HepG2 (cell line): ENCODE measurements around the gene SNX9. TPM values are rescaled to one million over a fixed set of nuclear protein-coding genes. Genes with fewer than 3 reads are reported as not detected.

Source experiments
- ATAC-seq: fragments of 200-7000 bp; cut with Tn5 transposase; 3 replicates; pipeline ENCODE4 v1.9.1; 2020; ENCODE audit warnings: mild to moderate bottlenecking, moderate library complexity
- BruUV-seq: library from RNA; stranded (reverse); fragments of 400-500 nt; replicated peaks from 2 replicates; lab custom pipeline; 2021; lab: Mats Ljungman, UMichigan
- CTCF ChIA-PET: fragments of 300-600 bp; formaldehyde crosslinking; extraction: SDS; loops from one replicate; lab custom pipeline; 2021; ENCODE audit warnings: low total read pairs, inconsistent platforms, low intra/inter-chr PET ratio; lab: Yijun Ruan, JAX
- POLR2A ChIA-PET: fragments of 350-600 bp; sonication (Branson Sonifier 250); formaldehyde crosslinking; loops from one replicate; lab custom pipeline; 2020; ENCODE audit warnings: antibody characterized with exemption, inconsistent platforms; lab: Yijun Ruan, JAX
- DNase-seq: peaks from one replicate; pipeline ENCODE4 v3.0.0-alpha.2; 2015; ENCODE audit warnings: low spot score
- FAIRE-seq: peaks from 3 replicates; lab custom pipeline; 2011; peaks lifted over from hg19 to GRCh38; lab: Jason Lieb, UNC
- H2AFZ ChIP-seq: one replicate; pipeline ENCODE4 v1.6.1; 2011; ENCODE audit warnings: low read length, inconsistent platforms
- H3K27ac ChIP-seq: fragments of 300-600 bp; 3 replicates; pipeline ENCODE4 v1.8.0; 2011; ENCODE audit warnings: mixed run types, mild to moderate bottlenecking, mixed read lengths, low read length, inconsistent platforms; ENCODE audit not compliant: insufficient read depth; ENCODE audit errors: extremely low read length
- H3K27me3 ChIP-seq, 2 experiments: fragments of 200-600 bp in 1 of 2; 2 replicates in 1 of 2; 3 replicates in 1 of 2; pipeline versions ENCODE4 v1.6.0 to v1.8.0; 2011; ENCODE audit warnings: low read length in 2 of 2, mild to moderate bottlenecking in 2 of 2, moderate library complexity in 2 of 2, inconsistent platforms in 1 of 2; ENCODE audit not compliant: insufficient read depth in 2 of 2, control insufficient read depth in 1 of 2
- H3K36me3 ChIP-seq, 2 experiments: fragments of 200-600 bp in 1 of 2; replicated peaks in 1 of 2; 2 replicates in 1 of 2; 3 replicates in 1 of 2; pipeline versions ENCODE4 v1.5.1 to v1.8.0; 2011; ENCODE audit warnings: low read length in 2 of 2, inconsistent platforms in 1 of 2; ENCODE audit not compliant: insufficient read depth in 2 of 2, control insufficient read depth in 1 of 2
- H3K4me1 ChIP-seq: 2 replicates; pipeline ENCODE4 v1.5.1; 2012; ENCODE audit warnings: low read length, inconsistent platforms; ENCODE audit not compliant: insufficient read depth
- H3K4me2 ChIP-seq: 2 replicates; pipeline ENCODE4 v1.6.0; 2011; ENCODE audit warnings: low read depth, low read length, inconsistent platforms
- H3K4me3 ChIP-seq, 3 experiments: fragments of 200-600 bp in 1 of 3; sonication (generic), shearing (Covaris generic) in 1 of 3; replicated peaks in 1 of 3; 2 replicates each; pipeline ENCODE4 v1.5.1; 2011 to 2016; ENCODE audit warnings: low read length in 3 of 3, inconsistent platforms in 2 of 3, low read depth in 2 of 3, mild to moderate bottlenecking in 2 of 3, control low read depth in 1 of 3, mixed read lengths in 1 of 3; ENCODE audit not compliant: insufficient read depth in 1 of 3
- H3K79me2 ChIP-seq: one replicate; pipeline ENCODE4 v1.6.1; 2011; ENCODE audit warnings: low read length, inconsistent platforms; ENCODE audit not compliant: insufficient read depth
- H3K9ac ChIP-seq: 2 replicates; pipeline ENCODE4 v1.6.0; 2011; ENCODE audit warnings: mild to moderate bottlenecking, low read depth, low read length, inconsistent platforms; ENCODE audit not compliant: insufficient read depth
- H3K9me3 ChIP-seq: 2 replicates; pipeline ENCODE4 v1.5.1; 2012; ENCODE audit warnings: mild to moderate bottlenecking, low read length
- H4K20me1 ChIP-seq: 2 replicates; pipeline ENCODE4 v1.6.0; 2011; ENCODE audit warnings: inconsistent platforms, mild to moderate bottlenecking, low read length, moderate library complexity; ENCODE audit not compliant: insufficient read depth
- ADNP ChIP-seq: sonication (generic); formaldehyde crosslinking; IDR thresholded peaks from 2 replicates; pipeline ENCODE4 v1.4.0; 2020; ENCODE audit warnings: missing genetic modification reagents
- CBX5 ChIP-seq: sonication (generic); formaldehyde crosslinking; IDR thresholded peaks from 2 replicates; pipeline ENCODE4 v1.4.0; 2020; ENCODE audit warnings: missing genetic modification reagents, borderline replicate concordance
- IKZF4 ChIP-seq: sonication (generic); formaldehyde crosslinking; IDR thresholded peaks from 2 replicates; pipeline ENCODE4 v1.5.1; 2020; ENCODE audit warnings: borderline replicate concordance, mild to moderate bottlenecking, low read depth, missing genetic modification reagents; ENCODE audit errors: not compliant biosample characterization
- MIER3 ChIP-seq: IDR thresholded peaks from 2 replicates; pipeline ENCODE4 v1.6.1; 2016; ENCODE audit warnings: missing compliant biosample characterization, borderline replicate concordance
- NONO ChIP-seq, 2 experiments: fragments of 450-650 bp in 1 of 2; sonication (generic) in 1 of 2; formaldehyde crosslinking in 1 of 2; IDR thresholded peaks in 1 of 2; conservative IDR thresholded peaks in 1 of 2; 2 replicates each; pipeline versions ENCODE4 v1.6.1 to v1.8.0; 2017 to 2022; ENCODE audit warnings: mild to moderate bottlenecking in 1 of 2, missing genetic modification reagents in 1 of 2, moderate library complexity in 1 of 2
- NR2F6 ChIP-seq, 2 experiments: IDR thresholded peaks; 2 replicates each; pipeline ENCODE4 v1.6.1; 2016; ENCODE audit warnings: antibody characterized with exemption in 1 of 2, mild to moderate bottlenecking in 1 of 2
- SNAI1 ChIP-seq: sonication (generic); formaldehyde crosslinking; IDR thresholded peaks from 2 replicates; pipeline ENCODE4 v1.5.0; 2020; ENCODE audit warnings: mild to moderate bottlenecking, missing genetic modification reagents, borderline replicate concordance
- TMF1 ChIP-seq: sonication (generic); formaldehyde crosslinking; IDR thresholded peaks from 2 replicates; pipeline ENCODE4 v1.8.1; 2022; ENCODE audit warnings: low read depth, missing genetic modification reagents
- ZNF138 ChIP-seq: sonication (generic); formaldehyde crosslinking; IDR thresholded peaks from 2 replicates; pipeline ENCODE4 v1.5.0; 2020; ENCODE audit warnings: mild to moderate bottlenecking, low read depth, missing genetic modification reagents
- ZSCAN12 ChIP-seq: sonication (generic); formaldehyde crosslinking; IDR thresholded peaks from 2 replicates; pipeline ENCODE4 v1.9.0; 2021; ENCODE audit warnings: mild to moderate bottlenecking, missing genetic modification reagents
- WGBS: methylation state at CpG from one replicate; pipeline ENCODE4 v1.1.6; 2017; ENCODE audit warnings: low lambda C conversion rate; 5-methylcytosine and 5-hydroxymethylcytosine counted together
- in situ Hi-C: cut with HindIII; loops from 2 replicates; pipeline ENCODE4 v1.10.0; 2017; ENCODE audit warnings: low pct_unique_long_range_greater_than_20kb; ENCODE audit not compliant: extremely low pct_ligation_motif_present
- intact Hi-C: fragments of 100-400 bp; cut with micrococcal nuclease; formaldehyde crosslinking; loops from one replicate; pipeline ENCODE4 v1.10.0; 2022; ENCODE audit not compliant: unreplicated experiment
- polyA plus RNA-seq, 8 experiments: library from polyadenylated mRNA; depleted of rRNA in 3 of 8; stranded (reverse) in 7 of 8; unstranded in 1 of 8; fragments of >200 nt; fragmentation: Illumina TruSeq in 4 of 8; extraction: Trizol in 4 of 8; gene quantifications; 2 replicates each; pipeline versions ENCODE4 v1.2.1 to v1.2.3, GENCODE V29; 2011 to 2016; ENCODE audit warnings: low read depth in 4 of 8, missing spikeins in 1 of 8, mixed read lengths in 1 of 8; ENCODE audit not compliant: insufficient read depth in 1 of 8
- total RNA-seq, 5 experiments: library from RNA; depleted of rRNA; stranded (reverse); fragments of >200 nt; fragmentation: Illumina TruSeq; extraction: Trizol; gene quantifications; 2 replicates each; pipeline ENCODE4 v1.2.3, GENCODE V29; 2016; ENCODE audit warnings: low read depth in 1 of 5
- TF ChIP-seq, protein P1 (sequence below): IDR thresholded peaks from 2 replicates; pipeline ENCODE4 v1.6.1; 2018; ENCODE audit warnings: missing genetic modification reagents

Gene SNX9
- total and polyA plus RNA-seq, 2 of the 13 experiments (the other 11 are each of a cell fraction or from before 2014, with no cell fraction given) = 21.9 to 36.0 TPM

DNA sequence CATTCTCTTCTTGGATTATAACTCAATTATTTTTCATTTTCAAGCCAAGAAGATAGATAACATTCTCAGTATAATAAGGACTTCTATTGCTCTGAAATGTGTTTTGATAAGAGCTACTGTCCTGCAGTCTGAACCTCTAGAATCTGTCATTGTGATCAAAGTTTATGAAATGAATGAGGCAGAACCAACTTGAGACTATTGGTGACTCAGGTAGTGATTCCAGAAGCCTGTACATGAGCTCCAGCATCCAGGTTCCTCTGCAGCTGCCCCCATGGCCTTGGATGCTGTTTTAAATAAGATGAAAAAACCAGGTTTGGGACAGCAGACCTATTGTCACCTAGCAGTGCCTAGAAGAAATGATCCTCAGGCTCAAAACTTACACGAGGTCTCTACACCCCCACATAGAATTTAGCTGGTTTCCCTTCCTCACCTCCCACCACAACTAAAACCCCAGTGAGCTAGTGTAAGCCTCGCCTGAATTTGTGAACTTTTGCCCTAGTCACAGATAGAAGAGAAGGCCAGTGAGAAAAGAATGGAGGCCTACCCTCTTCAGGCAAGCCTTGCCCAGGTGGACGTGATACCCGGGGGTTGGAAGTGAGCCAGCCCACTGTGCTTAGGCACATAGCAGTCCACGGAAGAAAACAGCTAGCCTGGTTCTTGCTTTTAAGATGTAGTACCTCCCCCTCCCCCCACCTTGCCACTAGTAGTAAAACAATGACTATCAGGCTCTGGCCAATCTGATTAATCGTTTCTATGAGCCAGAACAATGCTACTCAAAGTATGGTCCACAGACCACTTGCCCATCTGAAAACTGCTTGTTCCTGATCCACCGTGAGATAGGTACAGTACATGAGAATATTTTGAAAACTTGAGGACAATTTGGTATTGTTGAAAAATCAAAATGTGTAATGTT is 85.6 kb downstream of the SNX9 start:
- no peak overlapping the region for H3K4me2 ChIP-seq
- ChIA-PET CTCF (no interaction called here), POLR2A (no interaction called here)
- no peaks in the 10 kb centered on the region for H3K27me3 ChIP-seq
- no peaks in the 10 kb centered on the region for H4K20me1 ChIP-seq
- FAIRE-seq = no peak
- in situ Hi-C loops = no loop called here
- no peak overlapping the region for H2AFZ ChIP-seq
- BruUV-seq = TSS peak; percentile 6
- peaks cover 20 to 48% of the 10 kb centered on the region in 2 experiments for H3K36me3 ChIP-seq
- DNase-seq = no peak
- H3K9me3 ChIP-seq = no peaks in the 10 kb centered on the region
- no peaks in the 10 kb centered on the region for H3K4me1 ChIP-seq
- no peak overlapping the region for H3K27ac ChIP-seq
- no peak for ATAC-seq
- H3K4me3 ChIP-seq = no peak overlapping the region
- intact Hi-C loops = loop anchor here (1.0 kb wide), 1 partner anchor 23 kb away; no protein-coding TSS in a partner anchor
- H3K9ac ChIP-seq = no peak overlapping the region
- no peaks in the 10 kb centered on the region for H3K79me2 ChIP-seq
- TF ChIP-seq NONO (IDR thresholded peaks at IDR 0.05) (no peak), NONO (CRISPR knock-in tag; conservative IDR thresholded peaks at IDR 0.05) (no peak), IKZF4 (CRISPR knock-in tag) (no peak), TMF1 (no peak), ADNP (CRISPR knock-in tag) (no peak), SNAI1 (CRISPR knock-in tag) (no peak), ZSCAN12 (CRISPR knock-in tag) (no peak), MIER3 (no peak), NR2F6 (IDR thresholded peaks at IDR 0.05) (no peak), NR2F6 (CRISPR knock-in tag; IDR thresholded peaks at IDR 0.05) (no peak), ZNF138 (CRISPR knock-in tag) (no peak), CBX5 (no peak)
- TF ChIP-seq, protein P1, sequence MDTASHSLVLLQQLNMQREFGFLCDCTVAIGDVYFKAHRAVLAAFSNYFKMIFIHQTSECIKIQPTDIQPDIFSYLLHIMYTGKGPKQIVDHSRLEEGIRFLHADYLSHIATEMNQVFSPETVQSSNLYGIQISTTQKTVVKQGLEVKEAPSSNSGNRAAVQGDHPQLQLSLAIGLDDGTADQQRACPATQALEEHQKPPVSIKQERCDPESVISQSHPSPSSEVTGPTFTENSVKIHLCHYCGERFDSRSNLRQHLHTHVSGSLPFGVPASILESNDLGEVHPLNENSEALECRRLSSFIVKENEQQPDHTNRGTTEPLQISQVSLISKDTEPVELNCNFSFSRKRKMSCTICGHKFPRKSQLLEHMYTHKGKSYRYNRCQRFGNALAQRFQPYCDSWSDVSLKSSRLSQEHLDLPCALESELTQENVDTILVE (CRISPR knock-in tag) = no peak
- WGBS = 86% methylated on average over 7 of the region's 7 CpGs
